H9 (cell line): ENCODE results near the gene ZAP70. TPM values are rescaled to one million over a fixed set of nuclear protein-coding genes. Genes with fewer than 3 reads are reported as not detected.

Source experiments
- DNase-seq: peaks from one replicate; pipeline ENCODE4 v3.0.0-alpha.2; 2017
- H2AFZ ChIP-seq: one replicate; pipeline ENCODE4 v1.6.1; 2013; ENCODE audit warnings: mild to moderate bottlenecking, low read length, control low read depth, moderate library complexity
- H2AK5ac ChIP-seq: 2 replicates; pipeline ENCODE4 v1.6.1; 2013; ENCODE audit warnings: low read length, control low read depth, mixed read lengths; ENCODE audit not compliant: insufficient read length
- H2BK120ac ChIP-seq: one replicate; pipeline ENCODE4 v1.6.1; 2013; ENCODE audit warnings: low read depth, mild to moderate bottlenecking, low read length, control low read depth, inconsistent platforms; ENCODE audit not compliant: poor library complexity, severe bottlenecking
- H2BK12ac ChIP-seq: 2 replicates; pipeline ENCODE4 v1.6.1; 2013; ENCODE audit warnings: low read length, control low read depth, mixed read lengths, low read depth; ENCODE audit not compliant: insufficient read length
- H2BK15ac ChIP-seq: 2 replicates; pipeline ENCODE4 v1.6.1; 2013; ENCODE audit warnings: low read depth, low read length, control low read depth
- H2BK20ac ChIP-seq: one replicate; pipeline ENCODE4 v1.6.1; 2013; ENCODE audit warnings: low read depth, mild to moderate bottlenecking, low read length, control low read depth, inconsistent platforms; ENCODE audit not compliant: poor library complexity, severe bottlenecking
- H2BK5ac ChIP-seq: 2 replicates; pipeline ENCODE4 v1.6.1; 2013; ENCODE audit warnings: low read length, control low read depth, mixed read lengths; ENCODE audit not compliant: insufficient read length
- H3K14ac ChIP-seq: 2 replicates; pipeline ENCODE4 v1.6.1; 2013; ENCODE audit warnings: low read length, control low read depth; ENCODE audit not compliant: insufficient read depth
- H3K18ac ChIP-seq: 2 replicates; pipeline ENCODE4 v1.6.1; 2013; ENCODE audit warnings: low read depth, mild to moderate bottlenecking, mixed read lengths, low read length, control low read depth; ENCODE audit not compliant: insufficient read length
- H3K23ac ChIP-seq: 2 replicates; pipeline ENCODE4 v1.6.1; 2013; ENCODE audit warnings: low read length, control low read depth, mixed read lengths, low read depth; ENCODE audit not compliant: insufficient read length
- H3K23me2 ChIP-seq: 2 replicates; pipeline ENCODE4 v1.6.1; 2013; ENCODE audit warnings: low read depth, mild to moderate bottlenecking, mixed read lengths, low read length, control low read depth; ENCODE audit not compliant: insufficient read length, poor library complexity, severe bottlenecking
- H3K27ac ChIP-seq: 2 replicates; pipeline ENCODE4 v1.5.1; 2013; ENCODE audit warnings: low read length, control low read depth, mixed read lengths, low read depth; ENCODE audit not compliant: insufficient read length
- H3K27me3 ChIP-seq: 2 replicates; pipeline ENCODE4 v1.6.1; 2013; ENCODE audit warnings: low read length, control low read depth, inconsistent platforms; ENCODE audit not compliant: insufficient read depth
- H3K4ac ChIP-seq: 2 replicates; pipeline ENCODE4 v1.6.1; 2013; ENCODE audit warnings: low read depth, mild to moderate bottlenecking, control low read depth, inconsistent platforms, low read length, moderate library complexity
- H3K4me1 ChIP-seq: 2 replicates; pipeline ENCODE4 v1.6.1; 2013; ENCODE audit warnings: low read length, control low read depth, inconsistent platforms; ENCODE audit not compliant: insufficient read depth
- H3K4me2 ChIP-seq: 2 replicates; pipeline ENCODE4 v1.6.1; 2013; ENCODE audit warnings: low read length, control low read depth, mixed read lengths; ENCODE audit not compliant: insufficient read length, insufficient read depth
- H3K56ac ChIP-seq: 2 replicates; pipeline ENCODE4 v1.6.1; 2013; ENCODE audit warnings: low read depth, mild to moderate bottlenecking, mixed read lengths, low read length, control low read depth; ENCODE audit not compliant: insufficient read length
- H3K79me1 ChIP-seq: 2 replicates; pipeline ENCODE4 v1.6.1; 2013; ENCODE audit warnings: low read depth, mild to moderate bottlenecking, moderate library complexity, low read length, control low read depth, inconsistent platforms; ENCODE audit not compliant: insufficient read depth, poor library complexity, severe bottlenecking
- H3K79me2 ChIP-seq: 2 replicates; pipeline ENCODE4 v1.6.1; 2013; ENCODE audit warnings: low read length, control low read depth, inconsistent platforms; ENCODE audit not compliant: insufficient read depth
- H3K9ac ChIP-seq: 2 replicates; pipeline ENCODE4 v1.6.1; 2013; ENCODE audit warnings: low read length, control low read depth, mixed read lengths; ENCODE audit not compliant: insufficient read length; ENCODE audit errors: extremely low read depth
- H3K9me3 ChIP-seq: one replicate; pipeline ENCODE4 v1.6.1; 2013; ENCODE audit warnings: low read depth, low read length, inconsistent platforms; ENCODE audit not compliant: control insufficient read depth
- H3T11ph ChIP-seq: one replicate; pipeline ENCODE4 v1.6.1; 2013; ENCODE audit warnings: mild to moderate bottlenecking, low read length, control low read depth, inconsistent platforms
- H4K20me1 ChIP-seq: one replicate; pipeline ENCODE4 v1.6.1; 2013; ENCODE audit not compliant: control insufficient read depth, insufficient read length, insufficient read depth
- H4K5ac ChIP-seq: 2 replicates; pipeline ENCODE4 v1.6.1; 2013; ENCODE audit warnings: low read depth, mild to moderate bottlenecking, mixed read lengths, low read length, control low read depth; ENCODE audit not compliant: insufficient read length
- H4K8ac ChIP-seq: replicated peaks from 2 replicates; pipeline ENCODE4 v1.6.1; 2013; ENCODE audit warnings: low read length, control low read depth, mixed read lengths, low read depth; ENCODE audit not compliant: insufficient read length
- H4K91ac ChIP-seq: 2 replicates; pipeline ENCODE4 v1.6.1; 2013; ENCODE audit warnings: low read depth, mild to moderate bottlenecking, moderate library complexity, mixed read lengths, low read length, control low read depth; ENCODE audit not compliant: insufficient read length
- H3K27ac Mint-ChIP-seq, 3 experiments: 2 replicates in 2 of 3; 3 replicates in 1 of 3; pipeline ENCODE4 v1.8.0; 2020 to 2021; ENCODE audit warnings: mixed read lengths in 3 of 3, mild to moderate bottlenecking in 1 of 3, moderate library complexity in 1 of 3
- H3K27me3 Mint-ChIP-seq: 2 replicates; pipeline ENCODE4 v1.8.0; 2021; ENCODE audit warnings: low read depth, mild to moderate bottlenecking, moderate library complexity, mixed read lengths
- H3K36me3 Mint-ChIP-seq, 3 experiments: 2 replicates in 2 of 3; 3 replicates in 1 of 3; pipeline ENCODE4 v1.8.0; 2020 to 2021; ENCODE audit warnings: low read depth in 3 of 3, mixed read lengths in 3 of 3; ENCODE audit not compliant: insufficient read depth in 1 of 3
- H3K4me1 Mint-ChIP-seq, 2 experiments: 2 replicates each; pipeline ENCODE4 v1.8.0; 2020; ENCODE audit warnings: mixed read lengths in 2 of 2
- H3K4me3 Mint-ChIP-seq, 2 experiments: 2 replicates in 1 of 2; 3 replicates in 1 of 2; pipeline ENCODE4 v1.8.0; 2020 to 2021; ENCODE audit warnings: mild to moderate bottlenecking in 2 of 2, mixed read lengths in 2 of 2, moderate library complexity in 1 of 2
- H3K9me3 Mint-ChIP-seq, 2 experiments: 2 replicates in 1 of 2; 3 replicates in 1 of 2; pipeline ENCODE4 v1.8.0; 2020; ENCODE audit warnings: mild to moderate bottlenecking in 2 of 2, mixed read lengths in 2 of 2, moderate library complexity in 1 of 2
- WGBS: extraction: QIAGEN DNeasy Blood & Tissue Kit; methylation state at CpG from one replicate; pipeline ENCODE4 v1.1.7; 2013; ENCODE audit warnings: missing lambda C conversion rate, low lambda C conversion rate, mixed read lengths; ENCODE audit not compliant: insufficient read length; ENCODE audit errors: extremely low coverage; 5-methylcytosine and 5-hydroxymethylcytosine counted together
- total RNA-seq: library from RNA; stranded (reverse); gene quantifications from 2 replicates; pipeline ENCODE4 v1.2.1, GENCODE V29; 2021
- TF ChIP-seq, protein P1 (sequence below): fragments of 200-600 bp; sonication (generic); conservative IDR thresholded peaks from 3 replicates; pipeline ENCODE4 v1.8.0; 2021; ENCODE audit warnings: antibody characterized with exemption, mild to moderate bottlenecking

The ZAP70 gene
- total RNA-seq, 1 experiment from 2014 or later = 0.24 TPM

DNA sequence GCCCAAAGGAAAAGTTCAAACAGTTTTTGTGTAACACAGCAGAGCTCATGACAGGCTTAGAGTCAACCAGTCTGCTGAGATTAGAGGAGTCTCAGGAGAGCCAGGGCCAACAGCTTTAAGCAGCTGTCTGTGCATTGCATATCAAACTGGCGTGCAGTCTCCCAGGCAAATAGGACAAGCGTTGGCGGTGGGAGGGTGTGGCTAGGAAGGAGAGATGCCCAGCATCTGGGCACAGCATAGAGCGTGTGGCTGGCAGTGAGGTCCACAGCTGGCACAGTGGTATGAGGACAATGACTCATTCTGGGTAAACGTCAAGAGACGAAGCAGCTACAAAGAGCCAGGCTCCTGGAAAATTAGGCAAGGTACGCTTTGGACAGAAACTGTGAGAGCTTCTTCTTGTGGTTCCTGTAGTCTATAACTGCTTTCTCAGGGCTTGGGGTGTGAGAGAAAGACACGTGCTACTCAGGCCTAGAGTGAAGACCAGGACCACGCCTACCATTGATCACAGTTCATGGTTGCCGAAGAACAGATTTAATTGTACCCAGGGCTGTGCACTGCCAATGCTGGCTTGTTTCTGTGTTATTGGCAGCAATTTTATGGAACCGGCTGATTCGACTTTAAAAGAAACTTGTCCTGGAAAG is 14.8 kb downstream of the ZAP70 start:
- DNase-seq = no peak
- Histone ChIP-seq H3K4me2 (no peak overlapping the region), H3K79me1 (no peaks in the 10 kb centered on the region), H3K27me3 (no peaks in the 10 kb centered on the region), H3T11ph (no peak overlapping the region), H2BK5ac (no peak overlapping the region), H3K4me1 (no peaks in the 10 kb centered on the region), H3K18ac (no peak overlapping the region), H3K23me2 (no peaks in the 10 kb centered on the region), H3K14ac (no peak overlapping the region), H3K9me3 (no peaks in the 10 kb centered on the region), H4K5ac (no peak overlapping the region), H2BK20ac (no peak overlapping the region), H4K8ac (no peak overlapping the region), H2BK120ac (no peak overlapping the region), H3K4ac (no peak overlapping the region), H3K9ac (no peak overlapping the region), H2AFZ (no peak overlapping the region), H3K79me2 (no peaks in the 10 kb centered on the region), H3K56ac (no peak overlapping the region), H2BK12ac (no peak overlapping the region), H2BK15ac (no peak overlapping the region), H3K23ac (no peak overlapping the region), H4K20me1 (no peaks in the 10 kb centered on the region), H2AK5ac (no peak overlapping the region), H3K27ac (no peak overlapping the region), H4K91ac (no peak overlapping the region)
- Mint-ChIP-seq H3K9me3 (peaks cover 0 to 2% of the 10 kb centered on the region in 2 experiments; a peak in 2 of 5 replicates), H3K36me3 (no peaks in the 10 kb centered on the region; a peak in 2 of 7 replicates), H3K27ac (no peak overlapping the region; a peak in 1 of 7 replicates), H3K4me1 (no peaks in the 10 kb centered on the region), H3K4me3 (no peak overlapping the region), H3K27me3 (no peaks in the 10 kb centered on the region; the same call in none of the 2 replicates)
- WGBS = no CpG with 5 or more reads among the region's 12 CpGs
- TF ChIP-seq, protein P1, sequence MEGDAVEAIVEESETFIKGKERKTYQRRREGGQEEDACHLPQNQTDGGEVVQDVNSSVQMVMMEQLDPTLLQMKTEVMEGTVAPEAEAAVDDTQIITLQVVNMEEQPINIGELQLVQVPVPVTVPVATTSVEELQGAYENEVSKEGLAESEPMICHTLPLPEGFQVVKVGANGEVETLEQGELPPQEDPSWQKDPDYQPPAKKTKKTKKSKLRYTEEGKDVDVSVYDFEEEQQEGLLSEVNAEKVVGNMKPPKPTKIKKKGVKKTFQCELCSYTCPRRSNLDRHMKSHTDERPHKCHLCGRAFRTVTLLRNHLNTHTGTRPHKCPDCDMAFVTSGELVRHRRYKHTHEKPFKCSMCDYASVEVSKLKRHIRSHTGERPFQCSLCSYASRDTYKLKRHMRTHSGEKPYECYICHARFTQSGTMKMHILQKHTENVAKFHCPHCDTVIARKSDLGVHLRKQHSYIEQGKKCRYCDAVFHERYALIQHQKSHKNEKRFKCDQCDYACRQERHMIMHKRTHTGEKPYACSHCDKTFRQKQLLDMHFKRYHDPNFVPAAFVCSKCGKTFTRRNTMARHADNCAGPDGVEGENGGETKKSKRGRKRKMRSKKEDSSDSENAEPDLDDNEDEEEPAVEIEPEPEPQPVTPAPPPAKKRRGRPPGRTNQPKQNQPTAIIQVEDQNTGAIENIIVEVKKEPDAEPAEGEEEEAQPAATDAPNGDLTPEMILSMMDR = no peak
